Kasumi-1 (cell line): ENCODE data around the gene DGKI.
A peak's percentile ranks its signal among the peaks of the same experiment; 100 is the strongest.

ENCODE experiments used
- DNase-seq, 2 experiments: peaks; one replicate each; lab custom pipeline; 2025; lab: John Stamatoyannopoulos, UW

The DGKI gene

DNA sequence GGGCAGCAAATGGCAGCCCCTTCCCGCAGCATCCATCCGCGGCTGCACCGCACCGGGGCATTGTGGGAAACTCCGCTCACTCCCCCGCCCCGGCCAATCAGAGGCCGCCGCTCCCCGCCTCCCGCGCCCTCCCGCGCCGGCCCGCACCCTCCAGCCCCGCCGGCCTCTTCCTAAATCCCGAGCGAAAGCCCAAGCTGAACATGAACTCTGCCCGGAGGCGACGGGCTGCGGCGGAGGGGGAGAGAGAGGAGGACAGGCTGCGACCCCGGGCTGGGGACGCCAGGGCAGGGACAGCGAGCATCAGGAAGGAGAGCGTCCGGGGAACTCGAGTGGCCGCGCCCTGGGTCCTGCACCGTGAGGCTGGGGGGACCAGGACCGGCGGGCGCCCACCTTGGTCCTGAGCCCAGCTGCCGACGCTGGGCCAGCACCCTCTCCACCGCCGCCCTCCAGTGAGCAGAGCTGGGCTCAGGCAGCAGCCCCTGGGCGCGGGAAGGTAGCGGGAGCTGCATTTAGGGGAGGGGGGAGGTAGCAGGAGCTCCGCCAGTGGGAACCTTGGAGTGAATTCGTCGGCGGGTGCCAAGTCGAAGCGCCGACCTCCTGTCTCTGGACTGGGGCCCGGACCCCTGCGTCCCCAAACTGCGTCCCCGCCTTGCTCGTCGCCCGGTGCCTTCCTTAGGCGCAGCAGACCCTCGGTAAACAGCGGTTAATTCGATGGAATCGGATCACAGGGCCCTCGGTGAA is at the start of gene DGKI:
Gene DGKI (minus strand): TSS at position 148 of the 741 bp plus-strand sequence.
- no peak for DNase-seq

GRCh38 chr7:137895301-137896221 is 48.8 kb upstream of the DGKI start:
- no peak for DNase-seq

DNA sequence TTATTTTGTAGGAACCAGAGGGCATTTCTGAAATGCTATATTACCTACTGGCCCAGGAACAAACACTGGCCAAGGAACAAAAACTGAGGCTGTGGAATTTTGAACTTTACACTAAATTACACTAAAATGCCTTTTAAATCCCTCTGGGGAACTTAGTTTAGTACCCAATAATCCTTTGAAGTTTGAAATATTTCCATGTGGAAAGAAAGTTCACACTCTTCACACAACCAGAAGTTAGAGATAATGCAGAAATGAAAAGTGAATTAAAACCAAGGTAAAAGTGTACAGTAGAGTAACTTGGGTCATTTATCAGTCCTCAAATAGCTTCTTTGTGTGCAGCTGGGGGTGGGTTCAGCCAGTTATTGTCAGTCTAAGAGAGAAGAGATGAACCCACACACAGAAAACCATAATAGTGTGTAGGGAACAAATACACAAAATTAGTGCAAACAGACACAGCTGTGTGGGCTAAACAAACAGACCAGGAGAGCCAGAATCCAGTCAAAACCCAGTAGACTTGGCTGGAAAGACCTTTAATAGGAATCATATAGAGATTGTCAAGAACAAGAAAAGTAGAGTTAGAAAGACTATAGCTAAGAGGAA is 46.5 kb upstream of the DGKI start:
- no peak for DNase-seq

DNA sequence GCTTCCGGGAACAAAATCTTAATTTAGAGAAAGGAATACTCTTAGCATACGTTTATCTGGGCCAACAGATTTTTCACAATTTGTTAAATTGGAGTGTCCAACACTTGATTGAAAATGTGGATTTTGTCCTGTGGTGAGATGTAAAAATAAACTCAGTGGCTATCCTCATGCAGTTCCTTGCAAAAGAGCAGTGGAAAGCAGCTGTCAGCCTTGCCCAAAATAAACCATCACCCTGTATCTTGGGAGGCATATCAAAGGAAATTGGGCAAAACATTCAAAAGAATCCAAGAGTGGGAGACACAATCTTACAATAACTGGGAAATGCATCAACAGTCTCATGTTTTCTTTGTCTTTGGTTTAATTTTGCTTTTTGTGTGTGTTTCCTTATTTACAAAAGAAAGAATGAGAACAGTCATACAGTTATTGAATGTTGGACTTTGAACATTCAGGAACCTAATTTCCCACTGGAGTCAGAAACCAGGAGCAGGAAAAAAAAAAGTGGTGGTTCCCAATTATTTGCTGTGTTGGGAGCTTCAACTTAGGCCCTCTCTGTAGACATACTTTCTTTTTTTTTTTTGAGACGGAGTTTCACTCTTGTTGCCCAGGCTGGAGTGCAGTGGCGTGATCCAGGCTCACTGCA is 44.4 kb upstream of the DGKI start:
- DNase-seq = no peak

DNA sequence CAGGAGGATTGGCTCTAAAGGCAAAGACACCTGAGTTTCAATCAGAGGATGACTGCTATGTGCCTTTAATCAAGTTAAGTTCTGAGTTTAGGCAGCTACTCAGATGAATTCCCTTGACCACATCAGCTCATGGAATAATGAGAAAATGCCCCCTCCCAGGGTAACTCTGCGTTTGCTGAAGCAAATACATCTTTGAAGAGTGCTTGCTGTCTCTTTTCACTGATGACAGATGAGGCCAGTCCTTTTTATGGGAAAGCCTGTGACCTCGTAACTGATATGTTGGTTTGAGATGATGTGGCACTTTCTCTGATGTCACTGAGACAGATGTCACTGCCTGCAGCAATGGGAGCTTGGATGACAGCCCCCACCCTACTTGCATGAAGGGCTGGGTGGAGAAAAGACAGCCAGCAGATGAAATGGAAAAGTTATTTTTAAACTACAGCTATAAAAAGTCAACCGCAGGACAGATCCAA is 43.7 kb upstream of the DGKI start:
- DNase-seq = peak in 1 of 2 experiments; percentile 8

GRCh38 chr7:137888241-137888640 is 41.5 kb upstream of the DGKI start:
- no peak for DNase-seq

- DNase-seq = no peak
Observed at GRCh38 chr7:137886746-137887145, 40.0 kb upstream of the DGKI start.

DNA sequence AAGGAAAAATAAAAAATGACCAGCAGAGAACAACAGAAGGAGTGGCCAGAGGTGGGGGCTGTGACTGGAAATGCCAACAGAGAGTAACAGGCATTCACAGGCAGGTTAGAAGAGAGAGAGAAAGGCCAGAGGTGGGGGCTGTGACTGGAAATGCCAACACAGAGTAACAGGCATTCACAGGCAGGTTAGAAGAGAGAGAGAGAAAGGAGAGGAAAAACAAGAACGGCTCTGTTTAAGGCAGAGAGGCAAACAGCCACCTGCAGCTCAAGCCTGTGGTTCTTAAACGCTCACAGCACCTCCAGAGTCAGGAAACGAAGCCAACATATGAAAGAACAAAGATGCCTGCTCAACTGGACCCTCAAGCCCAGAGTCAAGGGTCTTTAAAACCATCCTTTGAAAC is 39.5 kb upstream of the DGKI start:
- no peak for DNase-seq

- DNase-seq = no peak
Observed at GRCh38 chr7:137885678-137886077, 38.9 kb upstream of the DGKI start.

- no peak for DNase-seq
Observed at GRCh38 chr7:137882806-137883205, 36.0 kb upstream of the DGKI start.

- DNase-seq = peak in 1 of 2 experiments; percentile 19
Observed at GRCh38 chr7:137882261-137882668, 35.5 kb upstream of the DGKI start.

DNA sequence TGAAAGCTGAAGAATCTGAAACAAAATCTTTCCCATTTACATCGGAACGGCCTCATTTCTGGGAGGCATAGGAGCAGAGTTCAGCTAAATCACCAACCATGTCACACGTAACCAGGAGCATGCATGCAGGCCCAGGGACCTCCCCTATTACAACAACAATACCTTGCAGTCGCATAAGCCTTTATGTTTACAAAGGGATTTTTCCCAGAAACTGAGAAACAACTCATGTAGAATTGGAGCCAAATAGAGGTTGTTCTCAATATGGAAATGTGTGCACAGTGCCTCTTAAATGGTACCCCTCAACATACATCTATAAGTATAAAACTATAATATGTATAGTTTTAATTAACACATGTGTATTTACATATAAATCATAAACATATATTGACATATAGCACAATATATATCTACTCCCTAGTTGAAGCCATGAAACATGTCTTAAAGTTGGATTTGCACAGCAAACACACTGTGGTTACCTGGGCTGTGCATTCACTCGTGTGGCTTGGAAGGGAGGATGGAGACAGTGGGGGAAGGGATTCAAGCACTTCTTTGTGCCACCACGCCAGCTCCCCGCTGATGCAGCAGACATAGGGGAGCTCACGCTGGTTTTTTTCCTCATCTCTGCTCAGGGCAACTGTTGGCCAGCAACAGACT is 35.0 kb upstream of the DGKI start:
- no peak for DNase-seq

DNA sequence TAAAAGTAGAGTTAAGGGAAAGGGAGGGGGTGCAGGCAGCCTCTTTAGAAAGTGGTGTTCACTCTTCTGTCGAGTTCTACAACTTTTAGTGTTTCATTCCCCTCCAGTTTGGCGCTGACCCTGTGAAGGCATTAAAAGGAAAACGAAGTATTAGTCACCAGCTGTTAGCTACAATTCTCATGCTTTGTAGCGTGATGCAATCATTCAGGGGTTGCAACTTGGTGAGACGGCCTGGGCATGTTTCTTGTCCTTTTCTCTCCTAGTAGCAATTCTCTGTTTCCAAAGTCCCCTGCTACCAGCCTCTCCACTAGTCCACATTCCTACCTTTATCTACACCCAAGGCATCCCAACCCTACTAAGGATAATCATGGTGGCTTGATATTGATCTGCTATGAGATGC is 33.7 kb upstream of the DGKI start:
- no peak for DNase-seq

DNA sequence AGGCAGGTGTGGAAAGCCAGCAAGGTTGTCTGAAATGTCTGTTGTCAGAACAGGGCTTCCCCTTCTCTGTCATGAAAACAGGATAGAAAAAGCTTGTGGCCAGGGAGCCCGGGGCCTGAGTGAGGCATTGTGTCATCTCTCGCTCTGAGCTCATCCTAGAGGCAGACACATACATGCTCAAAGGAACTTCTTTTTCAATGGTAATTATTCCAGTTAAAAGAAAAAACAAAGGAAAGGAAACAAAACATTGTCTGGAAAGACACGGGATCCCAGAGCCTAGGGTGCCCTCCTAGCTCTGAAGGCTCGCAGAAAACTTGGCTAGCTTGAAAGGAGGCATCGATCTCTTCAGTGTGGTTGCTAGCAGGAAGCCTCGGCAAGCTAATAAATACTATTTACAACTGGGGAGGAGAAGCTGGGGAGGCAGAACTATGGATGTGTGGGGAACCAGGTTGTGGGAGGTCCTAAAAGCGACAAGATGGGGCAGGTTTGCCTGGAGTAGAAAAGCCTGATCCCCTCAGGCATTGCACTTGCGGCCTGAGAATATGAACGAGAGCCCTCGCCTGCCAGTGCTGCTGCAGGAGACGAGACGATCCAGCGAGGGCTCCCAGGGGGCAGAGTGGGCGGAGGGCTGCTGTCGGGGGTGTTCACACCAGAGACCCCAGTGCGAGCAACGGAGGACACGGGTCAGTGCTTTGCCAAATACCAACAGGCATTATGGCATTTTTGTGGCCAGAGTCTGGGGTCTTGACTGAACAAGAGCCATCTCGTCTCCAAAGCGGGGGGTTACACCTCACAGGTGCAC is 32.8 kb upstream of the DGKI start:
- DNase-seq = no peak

- no peak for DNase-seq
Observed at GRCh38 chr7:137878333-137878961, 31.7 kb upstream of the DGKI start.

DNA sequence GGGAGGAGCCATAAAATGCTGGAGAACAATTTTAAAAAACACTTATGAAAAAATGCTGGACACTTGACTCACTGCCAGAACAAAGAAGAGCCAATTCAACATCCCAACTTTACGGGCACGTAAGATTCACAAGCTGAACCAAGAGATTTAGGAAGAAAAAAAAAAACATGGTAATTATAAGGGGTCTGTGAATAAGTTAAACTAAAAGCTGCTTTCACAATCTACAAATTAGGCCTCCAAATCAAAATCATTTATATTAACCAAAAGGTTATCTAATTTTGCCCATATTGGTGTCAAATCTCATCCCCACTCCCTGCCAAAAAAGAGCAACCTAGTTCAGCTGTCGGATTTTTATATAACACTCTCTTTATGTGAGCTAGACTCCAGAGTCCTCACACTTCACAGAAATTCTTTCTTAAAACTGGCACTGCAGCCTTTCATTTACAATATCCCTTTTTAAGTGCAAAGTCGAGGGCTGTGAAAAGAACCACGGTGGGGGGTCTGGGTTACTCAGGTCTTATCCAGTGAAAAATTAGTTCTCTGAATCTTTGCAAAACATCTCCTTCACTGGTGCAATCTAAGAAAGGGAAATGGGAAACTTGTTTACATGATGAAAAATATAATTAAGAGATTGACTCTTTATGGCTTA is 30.4 kb upstream of the DGKI start:
- DNase-seq = no peak

- no peak for DNase-seq
Observed at GRCh38 chr7:137875746-137876145, 29.0 kb upstream of the DGKI start.

- no peak for DNase-seq
Observed at GRCh38 chr7:137873979-137874777, 27.4 kb upstream of the DGKI start.

DNA sequence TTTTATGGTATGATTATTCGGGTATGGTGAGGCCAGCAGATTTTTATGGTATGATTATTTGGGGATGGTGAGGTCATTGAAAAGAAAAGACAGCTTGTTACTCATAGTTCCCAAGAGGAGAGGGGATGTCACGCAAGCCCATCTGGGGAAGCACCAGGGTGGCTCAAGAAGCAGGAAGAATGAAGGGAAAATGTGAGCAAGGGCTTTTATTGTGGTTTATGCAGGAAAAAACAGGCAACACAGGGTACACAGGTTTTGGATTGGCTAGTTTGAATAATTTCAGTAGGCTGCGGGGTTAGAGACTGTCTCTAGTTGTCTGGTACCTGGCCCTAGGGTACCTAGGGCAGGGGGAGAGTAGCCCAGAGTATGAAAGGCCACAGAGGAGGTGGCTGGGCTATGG is 26.8 kb upstream of the DGKI start:
- no peak for DNase-seq
